H1 (cell line): ENCODE data around the gene HOXB3. TPM values are rescaled to one million over a fixed set of nuclear protein-coding genes. Genes with fewer than 3 reads are reported as not detected.
A peak's percentile ranks its signal among the peaks of the same experiment; 100 is the strongest.

ENCODE experiments used
- CTCF ChIA-PET: fragments of 300-600 bp; sonication (Branson Sonifier 250); formaldehyde crosslinking; loops from one replicate; lab custom pipeline; 2021; ENCODE audit not compliant: partially characterized antibody; lab: Charles Lee
- POLR2A ChIA-PET: fragments of 300-600 bp; sonication (Branson Sonifier 250); formaldehyde crosslinking; loops from one replicate; lab custom pipeline; 2021; ENCODE audit warnings: inconsistent platforms; ENCODE audit not compliant: partially characterized antibody; lab: Charles Lee
- DNase-seq, 2 experiments: peaks; one replicate each; pipeline versions ENCODE4 v3.0.0 to v3.0.0-alpha.2; 2010 to 2022; ENCODE audit warnings: low spot score in 2 of 2, low read depth in 1 of 2, mixed read lengths in 1 of 2
- FAIRE-seq: peaks from 2 replicates; lab custom pipeline; 2011; peaks lifted over from hg19 to GRCh38; lab: Jason Lieb, UNC
- H2AFZ ChIP-seq: 2 replicates; pipeline ENCODE4 v1.8.1; 2012; ENCODE audit warnings: low read length, inconsistent platforms
- H2AK5ac ChIP-seq: 2 replicates; pipeline ENCODE4 v1.6.1; 2013; ENCODE audit warnings: low read depth, low read length
- H2BK120ac ChIP-seq: replicated peaks from 2 replicates; pipeline ENCODE3; 2013; ENCODE audit warnings: low read depth, low read length, inconsistent platforms
- H2BK12ac ChIP-seq: 2 replicates; pipeline ENCODE4 v1.6.1; 2013; ENCODE audit warnings: low read depth, low read length
- H2BK15ac ChIP-seq: 2 replicates; pipeline ENCODE4 v1.6.1; 2013; ENCODE audit warnings: low read length
- H2BK20ac ChIP-seq: 2 replicates; pipeline ENCODE4 v1.6.1; 2013; ENCODE audit warnings: low read length
- H2BK5ac ChIP-seq: 2 replicates; pipeline ENCODE4 v1.6.1; 2013; ENCODE audit warnings: low read depth, low read length
- H3K14ac ChIP-seq: 2 replicates; pipeline ENCODE4 v1.6.1; 2013; ENCODE audit warnings: inconsistent platforms; ENCODE audit not compliant: insufficient read length
- H3K18ac ChIP-seq: 2 replicates; pipeline ENCODE4 v1.6.1; 2013; ENCODE audit warnings: low read length; ENCODE audit errors: extremely low read depth
- H3K23ac ChIP-seq: 2 replicates; pipeline ENCODE4 v1.6.1; 2013; ENCODE audit warnings: inconsistent platforms; ENCODE audit not compliant: insufficient read length
- H3K23me2 ChIP-seq: 2 replicates; pipeline ENCODE4 v1.6.1; 2013; ENCODE audit warnings: low read depth, low read length
- H3K27ac ChIP-seq: 2 replicates; pipeline ENCODE4 v1.6.1; 2011; ENCODE audit warnings: low read depth, low read length, inconsistent platforms
- H3K27me3 ChIP-seq, 4 experiments: replicated peaks in 1 of 4; 1 replicate in 1 of 4; 2 replicates in 3 of 4; pipeline versions ENCODE4 v1.6.1 to v1.8.1; 2011 to 2013; ENCODE audit warnings: low read length in 3 of 4, mild to moderate bottlenecking in 3 of 4, inconsistent platforms in 2 of 4, mixed read lengths in 2 of 4, moderate library complexity in 1 of 4; ENCODE audit not compliant: control insufficient read depth in 3 of 4, insufficient read depth in 3 of 4; ENCODE audit errors: extremely low read depth in 1 of 4
- H3K36me3 ChIP-seq, 4 experiments: 2 replicates each; pipeline versions ENCODE4 v1.6.1 to v1.8.1; 2011 to 2013; ENCODE audit warnings: mild to moderate bottlenecking in 4 of 4, low read length in 3 of 4, moderate library complexity in 2 of 4, control low read depth in 1 of 4, inconsistent platforms in 1 of 4; ENCODE audit not compliant: insufficient read depth in 4 of 4, control insufficient read depth in 2 of 4
- H3K4ac ChIP-seq: replicated peaks from 2 replicates; pipeline ENCODE3; 2013; ENCODE audit warnings: low read length, low read depth, mixed read lengths, inconsistent platforms; ENCODE audit not compliant: insufficient read length
- H3K4me1 ChIP-seq, 4 experiments: replicated peaks in 1 of 4; 1 replicate in 1 of 4; 2 replicates in 3 of 4; pipeline versions ENCODE4 v1.6.1 to v1.8.1; 2011 to 2013; ENCODE audit warnings: low read length in 3 of 4, inconsistent platforms in 2 of 4, mixed read lengths in 1 of 4; ENCODE audit not compliant: insufficient read depth in 4 of 4, control insufficient read depth in 3 of 4
- H3K4me2 ChIP-seq, 2 experiments: 2 replicates each; pipeline versions ENCODE4 v1.6.1 to v1.8.1; 2011 to 2013; ENCODE audit warnings: low read depth in 2 of 2, low read length in 2 of 2, control low read depth in 1 of 2, inconsistent platforms in 1 of 2, mild to moderate bottlenecking in 1 of 2; ENCODE audit not compliant: insufficient read depth in 1 of 2
- H3K4me3 ChIP-seq, 4 experiments: fragments of 200-600, 300-600 bp in 1 of 4; sonication (generic), shearing (Covaris generic), sonication (Bioruptor Twin) in 1 of 4; 2 replicates each; pipeline versions ENCODE4 v1.5.1 to v1.8.1; 2011 to 2016; ENCODE audit warnings: low read length in 4 of 4, low read depth in 3 of 4, control low read depth in 2 of 4, inconsistent platforms in 2 of 4, mild to moderate bottlenecking in 2 of 4, mixed read lengths in 1 of 4, moderate library complexity in 1 of 4; ENCODE audit not compliant: insufficient read depth in 2 of 4; ENCODE audit errors: extremely low read depth in 1 of 4
- H3K56ac ChIP-seq: replicated peaks from 2 replicates; pipeline ENCODE3; 2013; ENCODE audit warnings: low read depth, mild to moderate bottlenecking, mixed read lengths, low read length, inconsistent platforms; ENCODE audit not compliant: insufficient read length
- H3K79me1 ChIP-seq: 2 replicates; pipeline ENCODE4 v1.6.1; 2013; ENCODE audit warnings: low read depth, low read length, control low read depth
- H3K79me2 ChIP-seq, 2 experiments: 2 replicates each; pipeline versions ENCODE4 v1.6.1 to v1.8.1; 2012 to 2013; ENCODE audit warnings: low read length in 2 of 2, mild to moderate bottlenecking in 2 of 2, inconsistent platforms in 1 of 2; ENCODE audit not compliant: insufficient read depth in 2 of 2, control insufficient read depth in 1 of 2
- H3K9ac ChIP-seq, 4 experiments: replicated peaks in 1 of 4; 1 replicate in 1 of 4; 2 replicates in 3 of 4; pipeline versions ENCODE4 v1.6.1 to v1.8.1; 2011 to 2013; ENCODE audit warnings: low read depth in 3 of 4, low read length in 3 of 4, control low read depth in 2 of 4, mild to moderate bottlenecking in 2 of 4, moderate library complexity in 2 of 4, inconsistent platforms in 1 of 4; ENCODE audit errors: extremely low read depth in 1 of 4
- H3K9me3 ChIP-seq, 2 experiments: 2 replicates each; pipeline versions ENCODE4 v1.6.1 to v1.8.1; 2012 to 2013; ENCODE audit warnings: mild to moderate bottlenecking in 2 of 2, moderate library complexity in 2 of 2, control low read depth in 1 of 2, inconsistent platforms in 1 of 2, low read depth in 1 of 2, low read length in 1 of 2, mixed read lengths in 1 of 2; ENCODE audit not compliant: insufficient read depth in 2 of 2
- H4K20me1 ChIP-seq, 2 experiments: replicated peaks in 1 of 2; 2 replicates each; pipeline versions ENCODE3 to v1.8.1; 2011 to 2013; ENCODE audit warnings: inconsistent platforms in 2 of 2, low read length in 2 of 2, mild to moderate bottlenecking in 1 of 2; ENCODE audit not compliant: insufficient read depth in 2 of 2, control insufficient read depth in 1 of 2
- H4K5ac ChIP-seq: 2 replicates; pipeline ENCODE4 v1.6.1; 2013; ENCODE audit warnings: low read length, low read depth, mixed read lengths, inconsistent platforms; ENCODE audit not compliant: insufficient read length
- H4K8ac ChIP-seq: 2 replicates; pipeline ENCODE4 v1.8.0; 2013; ENCODE audit warnings: mild to moderate bottlenecking, moderate library complexity, low read length, inconsistent platforms; ENCODE audit not compliant: insufficient read depth; ENCODE audit errors: extremely low read depth
- H4K91ac ChIP-seq: replicated peaks from 2 replicates; pipeline ENCODE3; 2013; ENCODE audit warnings: low read length, mixed read lengths, inconsistent platforms; ENCODE audit not compliant: insufficient read length
- BCL11A ChIP-seq, 2 experiments: IDR thresholded peaks; one replicate each; pipeline ENCODE4 v1.6.1; 2011; ENCODE audit warnings: low read depth in 2 of 2, low read length in 2 of 2, mild to moderate bottlenecking in 2 of 2
- BRCA1 ChIP-seq: IDR thresholded peaks from 2 replicates; pipeline ENCODE4 v1.6.1; 2012; ENCODE audit warnings: low read depth, low read length, improper control_type of control experiment
- KDM5A ChIP-seq: fragments of 200-600 bp; IDR thresholded peaks from 2 replicates; pipeline ENCODE4 v1.7.1; 2012; ENCODE audit warnings: mild to moderate bottlenecking, low read length, inconsistent platforms, mixed read lengths
- MAFK ChIP-seq: IDR thresholded peaks from 2 replicates; pipeline ENCODE4 v1.6.1; 2012; ENCODE audit warnings: low read depth, mild to moderate bottlenecking, improper control_type of control experiment, low read length
- RNF2 ChIP-seq: fragments of 200-900, 300-1000 bp; sonication (generic); IDR thresholded peaks from 2 replicates; pipeline ENCODE4 v1.7.1; 2016; ENCODE audit warnings: borderline replicate concordance, low read depth, mild to moderate bottlenecking, antibody characterized with exemption, low read length; ENCODE audit not compliant: poor library complexity, severe bottlenecking; ENCODE audit errors: missing control alignments
- SIN3A ChIP-seq, 2 experiments: IDR thresholded peaks in 1 of 2; conservative IDR thresholded peaks in 1 of 2; 2 replicates each; pipeline ENCODE4 v1.6.1; 2011 to 2012; ENCODE audit warnings: low read length in 2 of 2, improper control_type of control experiment in 1 of 2, low read depth in 1 of 2, mild to moderate bottlenecking in 1 of 2
- SP4 ChIP-seq: IDR thresholded peaks from 2 replicates; pipeline ENCODE4 v1.6.1; 2012; ENCODE audit warnings: low read length, inconsistent platforms
- SRF ChIP-seq: IDR thresholded peaks from 2 replicates; pipeline ENCODE4 v1.6.1; 2011; ENCODE audit warnings: mild to moderate bottlenecking, low read depth, low read length, moderate library complexity
- TAF7 ChIP-seq: optimal IDR thresholded peaks from 2 replicates; pipeline ENCODE3; 2011; ENCODE audit warnings: low read depth, mild to moderate bottlenecking, inconsistent platforms, low read length, moderate library complexity, borderline replicate concordance
- YY1 ChIP-seq: IDR thresholded peaks from 2 replicates; pipeline ENCODE4 v1.6.1; 2011; ENCODE audit warnings: low read depth, mild to moderate bottlenecking, low read length
- ZNF274 ChIP-seq: IDR thresholded peaks from 2 replicates; pipeline ENCODE4 v1.7.0; 2012; ENCODE audit warnings: low read length, borderline replicate concordance; ENCODE audit errors: extremely low read depth
- WGBS, 2 experiments: shearing (Covaris generic) in 1 of 2; methylation state at CpG; one replicate each; pipeline versions ENCODE4 v1.1.6 to v1.1.7; 2013 to 2015; ENCODE audit warnings: low lambda C conversion rate in 2 of 2, mixed read lengths in 2 of 2, inconsistent platforms in 1 of 2, low coverage in 1 of 2, missing lambda C conversion rate in 1 of 2; ENCODE audit not compliant: insufficient replicate concordance in 2 of 2, insufficient coverage in 1 of 2, insufficient read length in 1 of 2; ENCODE audit errors: extremely low coverage in 1 of 2, missing lambda C conversion rate in 1 of 2; 5-methylcytosine and 5-hydroxymethylcytosine counted together
- polyA plus RNA-seq, 7 experiments: library from polyadenylated mRNA; depleted of rRNA in 3 of 7; stranded (reverse) in 5 of 7; unstranded in 2 of 7; fragments of >200 nt in 5 of 7; fragments of 200-250 nt in 2 of 7; gene quantifications; 1 replicate in 5 of 7; 2 replicates in 1 of 7; 4 replicates in 1 of 7; pipeline versions ENCODE4 v1.2.1 to v1.2.3, GENCODE V29; 2011 to 2013; ENCODE audit warnings: missing spikeins in 2 of 7, mixed read lengths in 2 of 7
- total RNA-seq: library from RNA; stranded (reverse); fragmentation: NEBNext Ultra II Directional; extraction: Animal tissue kit (Norgen Biotek cat#: 25700); gene quantifications from 2 replicates; pipeline ENCODE4 v1.2.1, GENCODE V29; 2021
- TF ChIP-seq, protein P1 (sequence below): IDR thresholded peaks from 2 replicates; pipeline ENCODE4 v1.6.1; 2012; ENCODE audit warnings: low read length, inconsistent platforms

Gene HOXB3
- total and polyA plus RNA-seq, 2 of the 8 experiments (the other 6 are each of a cell fraction or from before 2014, with no cell fraction given): not detected

GRCh38 chr17:48553190-48553547, 36.9 kb downstream of the HOXB3 start:
- H3K27ac ChIP-seq: no peak overlapping the region
- no peak overlapping the region for H3K56ac ChIP-seq
- peaks cover 0 to 3% (median 0%) of the 10 kb centered on the region in 4 experiments; a peak in 1 of 8 replicates for H3K36me3 ChIP-seq
- H2BK12ac ChIP-seq: 0 out of 2 replicates have a peak overlapping the region, but pooled peaks have one; percentile 50
- no peak overlapping the region for H4K8ac ChIP-seq
- H2BK15ac ChIP-seq: no peak overlapping the region
- H3K18ac ChIP-seq: no peak overlapping the region
- H3K79me1 ChIP-seq: no peaks in the 10 kb centered on the region
- H4K20me1 ChIP-seq: peaks cover 28 to 29% of the 10 kb centered on the region in 2 experiments
- H2AK5ac ChIP-seq: no peak overlapping the region
- no peaks in the 10 kb centered on the region for H3K9me3 ChIP-seq
- no peak overlapping the region for H3K23ac ChIP-seq
- 37% methylated on average over 5 of the region's 5 CpGs; no CpG with 5 or more reads in 1 of the 2 experiments for WGBS, 2 experiments
- no peak overlapping the region for H3K9ac ChIP-seq
- ChIA-PET CTCF (interaction anchor here (0.6 to 1.5 kb wide), 3 partner anchors 21 to 71 kb away, joined by 3 to 4 read pairs (median 4); no protein-coding TSS in a partner anchor), POLR2A (no interaction called here)
- no peak overlapping the region for H2BK20ac ChIP-seq
- peaks cover 6 to 22% (median 8%) of the 10 kb centered on the region in 4 experiments for H3K4me1 ChIP-seq
- peaks cover 96 to 100% (median 98%) of the 10 kb centered on the region in 4 experiments for H3K27me3 ChIP-seq
- H3K4me2 ChIP-seq: no peak overlapping the region
- no peak overlapping the region for H4K91ac ChIP-seq
- H3K4ac ChIP-seq: no peak overlapping the region
- DNase-seq (no peak), FAIRE-seq (no peak)
- no peaks in the 10 kb centered on the region for H3K79me2 ChIP-seq
- H3K23me2 ChIP-seq: no peaks in the 10 kb centered on the region; the same call in 1 of the 2 replicates
- H2BK120ac ChIP-seq: no peak overlapping the region
- H3K4me3 ChIP-seq: no peak overlapping the region
- H3K14ac ChIP-seq: no peak overlapping the region
- H2AFZ ChIP-seq: no peak overlapping the region
- H4K5ac ChIP-seq: no peak overlapping the region
- H2BK5ac ChIP-seq: no peak overlapping the region
- TF ChIP-seq ZNF274: no peak
- no peak for TF ChIP-seq BCL11A (IDR thresholded peaks at IDR 0.05; ENCODE audit: low read depth in 2 of 2, low read length in 2 of 2)
- TF ChIP-seq, protein P1, sequence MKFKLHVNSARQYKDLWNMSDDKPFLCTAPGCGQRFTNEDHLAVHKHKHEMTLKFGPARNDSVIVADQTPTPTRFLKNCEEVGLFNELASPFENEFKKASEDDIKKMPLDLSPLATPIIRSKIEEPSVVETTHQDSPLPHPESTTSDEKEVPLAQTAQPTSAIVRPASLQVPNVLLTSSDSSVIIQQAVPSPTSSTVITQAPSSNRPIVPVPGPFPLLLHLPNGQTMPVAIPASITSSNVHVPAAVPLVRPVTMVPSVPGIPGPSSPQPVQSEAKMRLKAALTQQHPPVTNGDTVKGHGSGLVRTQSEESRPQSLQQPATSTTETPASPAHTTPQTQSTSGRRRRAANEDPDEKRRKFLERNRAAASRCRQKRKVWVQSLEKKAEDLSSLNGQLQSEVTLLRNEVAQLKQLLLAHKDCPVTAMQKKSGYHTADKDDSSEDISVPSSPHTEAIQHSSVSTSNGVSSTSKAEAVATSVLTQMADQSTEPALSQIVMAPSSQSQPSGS: no peak
- TF ChIP-seq RNF2: peak; percentile 96
- TF ChIP-seq BRCA1: no peak
- TF ChIP-seq YY1: no peak
- no peak for TF ChIP-seq SIN3A (conservative IDR thresholded peaks at IDR 0.05 in 1 of 2, IDR thresholded peaks at IDR 0.05 in 1 of 2; ENCODE audit: low read depth in 1 of 2, low read length in 2 of 2)
- TF ChIP-seq MAFK: no peak
- no peak for TF ChIP-seq SP4
- no peak for TF ChIP-seq SRF
- no peak for TF ChIP-seq KDM5A
- no peak for TF ChIP-seq TAF7
